GM12873 (cell line): ENCODE results near the gene SH2B2.

Experiments
- CTCF ChIP-seq: IDR thresholded peaks from 2 replicates; pipeline ENCODE4 v1.5.1; 2012; ENCODE audit warnings: low read depth, mild to moderate bottlenecking, moderate library complexity, low read length, control low read depth; ENCODE audit not compliant: insufficient read depth; ENCODE audit errors: missing control alignments

SH2B2 gene

GRCh38 chr7:102258073-102258748 lies 28.5 kb upstream of the SH2B2 start:
- no peak for TF ChIP-seq CTCF

GRCh38 chr7:102258749-102259107 lies 27.9 kb upstream of the SH2B2 start:
- no peak for TF ChIP-seq CTCF

- no peak for TF ChIP-seq CTCF
These were observed 25.8 kb upstream of the SH2B2 start for GRCh38 chr7:102260856-102261255.

- no peak for TF ChIP-seq CTCF
These were observed 25.2 kb upstream of the SH2B2 start for GRCh38 chr7:102261451-102261850.

GRCh38 chr7:102262546-102262945 lies 24.1 kb upstream of the SH2B2 start:
- TF ChIP-seq CTCF = no peak

GRCh38 chr7:102264367-102264891 lies 22.2 kb upstream of the SH2B2 start:
- TF ChIP-seq CTCF = no peak

GRCh38 chr7:102266541-102266940 lies 20.1 kb upstream of the SH2B2 start:
- no peak for TF ChIP-seq CTCF
